Neuronal stem cell (in vitro differentiated cells): ENCODE measurements around the gene MTHFD1L.

ENCODE experiments used
- DNase-seq: peaks from one replicate; pipeline ENCODE4 v3.0.0-alpha.2; 2013; ENCODE audit warnings: low spot score
- H2AFZ ChIP-seq: one replicate; pipeline ENCODE4 v1.6.1; 2013; ENCODE audit warnings: mild to moderate bottlenecking, low read length, inconsistent platforms
- H2AK5ac ChIP-seq: 2 replicates; pipeline ENCODE4 v1.6.1; 2013; ENCODE audit warnings: low read depth, mild to moderate bottlenecking, inconsistent platforms, low read length, moderate library complexity, mixed read lengths
- H2BK120ac ChIP-seq: 2 replicates; pipeline ENCODE4 v1.6.1; 2013; ENCODE audit warnings: low read depth, mild to moderate bottlenecking, inconsistent platforms, low read length, moderate library complexity, mixed read lengths
- H2BK12ac ChIP-seq: one replicate; pipeline ENCODE4 v1.6.1; 2013; ENCODE audit warnings: low read length, inconsistent platforms
- H2BK15ac ChIP-seq: 2 replicates; pipeline ENCODE4 v1.6.1; 2013; ENCODE audit warnings: mild to moderate bottlenecking, low read length, inconsistent platforms, mixed read lengths
- H2BK5ac ChIP-seq: one replicate; pipeline ENCODE4 v1.6.1; 2013; ENCODE audit warnings: inconsistent platforms, mild to moderate bottlenecking, low read length, moderate library complexity
- H3K14ac ChIP-seq: one replicate; pipeline ENCODE4 v1.6.1; 2013; ENCODE audit warnings: low read length, inconsistent platforms
- H3K18ac ChIP-seq: 2 replicates; pipeline ENCODE4 v1.6.1; 2013; ENCODE audit warnings: low read length, inconsistent platforms
- H3K23ac ChIP-seq: 2 replicates; pipeline ENCODE4 v1.6.1; 2013; ENCODE audit warnings: low read depth, mild to moderate bottlenecking, mixed read lengths, low read length, inconsistent platforms; ENCODE audit not compliant: poor library complexity
- H3K27ac ChIP-seq: replicated peaks from 3 replicates; pipeline ENCODE4 v1.5.1; 2013; ENCODE audit warnings: low read length, inconsistent platforms
- H3K27me3 ChIP-seq, 3 experiments: 2 replicates each; pipeline ENCODE4 v1.6.1; 2013; ENCODE audit warnings: low read length in 3 of 3, mild to moderate bottlenecking in 2 of 3, inconsistent platforms in 1 of 3, low read depth in 1 of 3, mixed read lengths in 1 of 3, moderate library complexity in 1 of 3; ENCODE audit not compliant: control insufficient read depth in 3 of 3, insufficient read depth in 3 of 3
- H3K36me3 ChIP-seq, 2 donors: replicated peaks in 1 of 2; 2 replicates each; pipeline ENCODE4 v1.6.1; 2013; ENCODE audit warnings: low read length in 2 of 2; ENCODE audit not compliant: control insufficient read depth in 2 of 2, insufficient read depth in 2 of 2
- H3K4ac ChIP-seq: 2 replicates; pipeline ENCODE4 v1.6.1; 2013; ENCODE audit warnings: inconsistent platforms, mild to moderate bottlenecking, low read length, moderate library complexity
- H3K4me1 ChIP-seq, 2 donors: 1 replicate in 1 of 2; 2 replicates in 1 of 2; pipeline ENCODE4 v1.6.1; 2013; ENCODE audit warnings: low read length in 2 of 2, low read depth in 1 of 2; ENCODE audit not compliant: control insufficient read depth in 2 of 2, insufficient read depth in 1 of 2
- H3K4me2 ChIP-seq: one replicate; pipeline ENCODE4 v1.6.1; 2013; ENCODE audit warnings: mild to moderate bottlenecking, low read length, inconsistent platforms; ENCODE audit not compliant: insufficient read depth, poor library complexity, severe bottlenecking
- H3K4me3 ChIP-seq, 2 donors: 2 replicates each; pipeline ENCODE4 v1.5.1; 2013; ENCODE audit warnings: low read length in 2 of 2, mild to moderate bottlenecking in 2 of 2, inconsistent platforms in 1 of 2, moderate library complexity in 1 of 2
- H3K79me1 ChIP-seq: one replicate; pipeline ENCODE4 v1.6.1; 2013; ENCODE audit warnings: low read depth, mild to moderate bottlenecking, inconsistent platforms, low read length, moderate library complexity
- H3K9ac ChIP-seq: one replicate; pipeline ENCODE4 v1.6.1; 2013; ENCODE audit warnings: mild to moderate bottlenecking, low read depth, low read length, inconsistent platforms; ENCODE audit not compliant: poor library complexity
- H3K9me3 ChIP-seq, 2 donors: replicated peaks in 1 of 2; 2 replicates each; pipeline versions ENCODE3 to v1.6.1; 2013; ENCODE audit warnings: low read length in 2 of 2, mild to moderate bottlenecking in 2 of 2, inconsistent platforms in 1 of 2, low read depth in 1 of 2, mixed read lengths in 1 of 2, moderate library complexity in 1 of 2; ENCODE audit not compliant: control insufficient read depth in 2 of 2, insufficient read depth in 1 of 2
- H4K8ac ChIP-seq: one replicate; pipeline ENCODE4 v1.6.1; 2013; ENCODE audit warnings: low read depth, mild to moderate bottlenecking, inconsistent platforms, low read length, moderate library complexity
- H4K91ac ChIP-seq: one replicate; pipeline ENCODE4 v1.6.1; 2013; ENCODE audit warnings: low read length, low read depth, mild to moderate bottlenecking, inconsistent platforms; ENCODE audit not compliant: poor library complexity
- WGBS, 2 donors: extraction: QIAGEN DNeasy Blood & Tissue Kit; methylation state at CpG; one replicate each; pipeline ENCODE4 v1.1.7; 2013; ENCODE audit warnings: missing lambda C conversion rate in 2 of 2, mixed read lengths in 1 of 2; ENCODE audit not compliant: insufficient read length in 2 of 2, insufficient replicate concordance in 1 of 2; ENCODE audit errors: extremely low coverage in 2 of 2; 5-methylcytosine and 5-hydroxymethylcytosine counted together

Gene MTHFD1L

DNA sequence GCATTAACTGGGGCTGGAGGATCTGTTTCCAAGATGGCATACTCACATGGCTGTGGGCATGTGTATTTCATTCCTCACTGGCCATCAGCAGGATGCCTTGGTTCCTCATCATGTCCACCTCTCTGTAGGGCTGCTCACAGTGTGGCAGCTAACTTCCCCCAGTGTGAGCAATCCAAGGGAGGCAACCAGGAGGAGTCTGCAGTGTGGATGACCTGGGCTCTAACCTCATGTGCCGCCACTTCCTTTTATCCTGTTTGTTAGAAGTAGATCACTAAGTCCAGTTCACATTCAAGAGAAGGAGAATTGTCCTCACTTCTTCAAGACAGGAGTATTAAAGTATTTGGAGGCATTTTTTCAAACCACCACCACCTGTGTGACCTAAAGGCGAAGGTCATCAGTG is 54.4 kb downstream of the MTHFD1L start:
- Histone ChIP-seq H3K4me1 (no peaks in the 10 kb centered on the region), H2AK5ac (no peak overlapping the region), H3K14ac (no peak overlapping the region), H2BK5ac (no peak overlapping the region), H3K36me3 (peaks cover 11 to 58% of the 10 kb centered on the region in 2 donors), H4K91ac (no peak overlapping the region), H3K18ac (no peak overlapping the region), H3K4me2 (no peak overlapping the region), H2BK120ac (no peak overlapping the region), H3K27ac (no peak overlapping the region), H2BK12ac (no peak overlapping the region), H4K8ac (no peak overlapping the region), H3K4ac (no peak overlapping the region), H2BK15ac (no peak overlapping the region), H3K4me3 (no peak overlapping the region), H3K79me1 (no peaks in the 10 kb centered on the region), H3K23ac (no peak overlapping the region), H2AFZ (no peak overlapping the region), H3K9me3 (no peaks in the 10 kb centered on the region), H3K9ac (no peak overlapping the region), H3K27me3 (no peaks in the 10 kb centered on the region)
- no CpG with 5 or more reads among the region's 2 CpGs for WGBS, 2 donors
- DNase-seq, result no peak

DNA sequence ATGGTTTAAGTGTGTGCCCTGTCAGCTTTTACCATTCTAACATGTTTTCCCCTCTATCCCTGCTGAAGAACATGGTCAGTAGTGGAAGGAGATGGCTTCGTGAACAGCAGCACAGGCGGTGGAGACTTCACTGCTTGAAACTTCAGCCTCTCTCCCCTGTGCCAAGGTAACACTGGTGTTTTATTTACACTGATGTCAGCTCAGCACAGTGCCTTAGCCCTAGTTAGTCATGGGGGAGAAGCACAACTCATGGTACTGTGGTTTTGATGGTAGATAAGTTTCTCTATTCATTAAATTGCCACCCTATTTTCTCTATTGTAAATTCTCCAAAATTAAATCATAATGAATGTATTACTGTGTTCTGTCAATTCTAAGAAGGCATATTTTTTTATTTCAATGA is 56.6 kb downstream of the MTHFD1L start:
- H3K9me3 ChIP-seq, result no peaks in the 10 kb centered on the region
- no peaks in the 10 kb centered on the region for H3K27me3 ChIP-seq
- H3K79me1 ChIP-seq, result no peaks in the 10 kb centered on the region
- H3K14ac ChIP-seq, result no peak overlapping the region
- H4K8ac ChIP-seq, result no peak overlapping the region
- H3K4ac ChIP-seq, result no peak overlapping the region
- H3K9ac ChIP-seq, result no peak overlapping the region
- no peak for DNase-seq
- no peak overlapping the region for H3K4me2 ChIP-seq
- no peak overlapping the region for H3K27ac ChIP-seq
- no peak overlapping the region for H2BK120ac ChIP-seq
- H2AFZ ChIP-seq, result no peak overlapping the region
- H3K23ac ChIP-seq, result no peak overlapping the region
- H2BK15ac ChIP-seq, result no peak overlapping the region
- no peak overlapping the region for H4K91ac ChIP-seq
- no peak overlapping the region for H3K18ac ChIP-seq
- H3K4me3 ChIP-seq, result no peak overlapping the region
- no peak overlapping the region for H2BK12ac ChIP-seq
- no peak overlapping the region for H2AK5ac ChIP-seq
- peaks cover 13 to 72% of the 10 kb centered on the region in 2 donors for H3K36me3 ChIP-seq
- no peaks in the 10 kb centered on the region for H3K4me1 ChIP-seq
- no CpG with 5 or more reads among the region's 2 CpGs for WGBS, 2 donors
- no peak overlapping the region for H2BK5ac ChIP-seq

DNA sequence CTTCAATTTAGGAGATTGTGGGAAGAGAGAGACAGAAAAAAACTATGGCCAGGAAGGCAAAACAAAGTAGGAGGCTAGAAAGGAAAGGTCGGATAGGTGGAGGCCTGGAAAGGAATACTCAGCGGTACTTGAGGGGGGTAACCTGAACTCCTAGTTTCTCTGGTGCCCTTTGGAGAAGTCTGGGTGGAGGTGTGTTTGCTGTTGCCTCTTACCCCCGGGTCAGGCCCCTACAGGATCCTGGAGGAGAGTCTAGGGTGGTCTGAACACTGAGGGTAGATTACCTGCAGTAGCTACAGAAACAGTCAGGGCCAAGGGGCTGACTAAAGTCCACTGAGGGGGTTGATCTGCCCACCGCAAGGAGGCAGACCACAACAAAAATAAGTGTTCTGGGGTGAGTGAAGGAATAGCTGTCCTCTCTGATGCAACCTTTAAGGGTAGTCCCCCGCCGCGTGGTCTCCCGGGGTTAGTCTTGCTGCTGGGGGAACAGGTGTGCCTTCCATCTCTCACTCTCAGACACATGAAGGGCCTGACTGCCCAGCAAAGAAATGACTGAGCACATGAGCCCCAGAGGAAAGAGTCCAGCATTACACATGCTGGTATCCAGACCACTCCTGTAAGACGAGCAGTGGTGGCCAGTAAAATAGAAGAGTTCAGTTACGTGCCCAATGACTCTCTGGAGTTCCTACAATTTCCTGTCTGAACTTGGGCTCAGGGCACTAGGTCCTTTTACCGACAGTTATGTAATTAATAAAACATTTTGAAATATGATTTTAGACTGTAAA is 59.5 kb downstream of the MTHFD1L start:
- H3K4me1 ChIP-seq, result no peaks in the 10 kb centered on the region
- no peak overlapping the region for H3K27ac ChIP-seq
- no peak overlapping the region for H2AK5ac ChIP-seq
- H3K18ac ChIP-seq, result peak overlapping the region; percentile 29
- no peaks in the 10 kb centered on the region for H3K9me3 ChIP-seq
- no peak overlapping the region for H2BK12ac ChIP-seq
- no peak for DNase-seq
- no peak overlapping the region for H3K23ac ChIP-seq
- H2BK120ac ChIP-seq, result no peak overlapping the region
- no peak overlapping the region for H4K8ac ChIP-seq
- H3K4me3 ChIP-seq, result peak overlapping the region in 1 of 2 donors; percentile 17
- H2BK5ac ChIP-seq, result no peak overlapping the region
- H3K4ac ChIP-seq, result no peak overlapping the region
- WGBS, 2 donors, result no CpG with 5 or more reads among the region's 11 CpGs
- no peak overlapping the region for H3K4me2 ChIP-seq
- H3K36me3 ChIP-seq, result peaks cover 11 to 67% of the 10 kb centered on the region in 2 donors
- H3K79me1 ChIP-seq, result no peaks in the 10 kb centered on the region
- no peak overlapping the region for H2AFZ ChIP-seq
- no peak overlapping the region for H3K14ac ChIP-seq
- H3K27me3 ChIP-seq, result no peaks in the 10 kb centered on the region
- no peak overlapping the region for H2BK15ac ChIP-seq
- H3K9ac ChIP-seq, result no peak overlapping the region
- no peak overlapping the region for H4K91ac ChIP-seq

DNA sequence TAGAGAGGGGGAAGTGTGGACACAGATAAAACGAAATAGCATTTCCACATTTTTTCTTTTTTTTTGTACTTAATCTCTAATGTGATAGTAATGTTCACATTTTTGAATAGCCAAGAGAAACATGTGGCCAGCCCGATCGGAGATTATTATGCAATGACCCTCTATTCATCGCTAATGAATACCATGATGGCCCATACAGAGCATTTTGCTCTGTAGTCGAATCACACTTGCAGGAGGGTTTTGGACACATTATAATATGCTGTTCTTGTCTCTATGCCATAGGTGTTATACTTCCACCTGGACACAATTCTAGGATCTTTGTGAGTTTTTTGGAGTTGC is 60.1 kb downstream of the MTHFD1L start:
- Histone ChIP-seq H2BK15ac (no peak overlapping the region), H2BK120ac (no peak overlapping the region), H4K8ac (no peak overlapping the region), H4K91ac (no peak overlapping the region), H3K79me1 (no peaks in the 10 kb centered on the region), H3K4me2 (no peak overlapping the region), H3K23ac (no peak overlapping the region), H3K18ac (no peak overlapping the region), H3K4me3 (no peak overlapping the region), H2AFZ (no peak overlapping the region), H3K4ac (no peak overlapping the region), H2AK5ac (no peak overlapping the region), H3K27ac (no peak overlapping the region), H3K27me3 (no peaks in the 10 kb centered on the region), H2BK5ac (no peak overlapping the region), H3K4me1 (no peaks in the 10 kb centered on the region), H3K36me3 (peaks cover 8 to 66% of the 10 kb centered on the region in 2 donors), H3K9ac (no peak overlapping the region), H3K9me3 (no peaks in the 10 kb centered on the region), H2BK12ac (no peak overlapping the region), H3K14ac (no peak overlapping the region)
- no CpG with 5 or more reads among the region's 5 CpGs for WGBS, 2 donors
- no peak for DNase-seq
